HTR-8/SVneo (cell line): ENCODE data around the gene TMEM120A.

Experiments
- DNase-seq: peaks from one replicate; pipeline ENCODE4 v3.0.0; 2011; ENCODE audit warnings: low spot score, mixed read lengths; ENCODE audit not compliant: insufficient read length
- FAIRE-seq: peaks from 2 replicates; lab custom pipeline; 2011; peaks lifted over from hg19 to GRCh38; lab: Jason Lieb, UNC

The TMEM120A gene

GRCh38 chr7:75962607-75963380 is 31.6 kb downstream of the TMEM120A start:
- no peak for DNase-seq
- no peak for FAIRE-seq

- DNase-seq (no peak), FAIRE-seq (no peak)
Measured at GRCh38 chr7:75961218-75961617, 33.2 kb downstream of the TMEM120A start.

GRCh38 chr7:75960372-75960771 is 34.0 kb downstream of the TMEM120A start:
- no peak for DNase-seq
- no peak for FAIRE-seq

GRCh38 chr7:75958802-75959543 is 35.4 kb downstream of the TMEM120A start:
- FAIRE-seq: no peak
- DNase-seq: no peak

- FAIRE-seq: no peak
- no peak for DNase-seq
Measured at GRCh38 chr7:75957021-75957736, 37.2 kb downstream of the TMEM120A start.

- FAIRE-seq (no peak), DNase-seq (no peak)
Measured at GRCh38 chr7:75955331-75955955, 39.0 kb downstream of the TMEM120A start.

GRCh38 chr7:75953931-75954330 is 40.5 kb downstream of the TMEM120A start:
- no peak for FAIRE-seq
- no peak for DNase-seq

GRCh38 chr7:75953431-75953830 is 41.0 kb downstream of the TMEM120A start:
- DNase-seq (no peak), FAIRE-seq (no peak)

GRCh38 chr7:75951506-75951905 is 42.9 kb downstream of the TMEM120A start:
- DNase-seq: no peak
- no peak for FAIRE-seq

- FAIRE-seq (no peak), DNase-seq (no peak)
Measured at GRCh38 chr7:75950111-75950681, 44.2 kb downstream of the TMEM120A start.

GRCh38 chr7:75948179-75948578 is 46.2 kb downstream of the TMEM120A start:
- DNase-seq (no peak), FAIRE-seq (no peak)

- FAIRE-seq (no peak), DNase-seq (no peak)
Measured at GRCh38 chr7:75946207-75946855, 48.1 kb downstream of the TMEM120A start.

- DNase-seq (no peak), FAIRE-seq (no peak)
Measured at GRCh38 chr7:75945297-75946168, 48.9 kb downstream of the TMEM120A start.

GRCh38 chr7:75944507-75944906 is 49.9 kb downstream of the TMEM120A start:
- DNase-seq (no peak), FAIRE-seq (no peak)

- no peak for FAIRE-seq
Measured at GRCh38 chr7:75943864-75944263, 50.5 kb downstream of the TMEM120A start.

GRCh38 chr7:75938921-75939320 is 55.5 kb downstream of the TMEM120A start:
- FAIRE-seq (no peak), DNase-seq (no peak)

More at GRCh38 chr7:75943864-75944263, 50.5 kb downstream of the TMEM120A start:
- DNase-seq: no peak

- DNase-seq: no peak
- no peak for FAIRE-seq
Measured at GRCh38 chr7:75937958-75938786, 56.2 kb downstream of the TMEM120A start.
